K562 (cell line): ENCODE measurements around the gene EIF1B. TPM values are rescaled to one million over a fixed set of nuclear protein-coding genes. Genes with fewer than 3 reads are reported as not detected.

Experiments used
- ATAC-seq: fragments of 200-7000 bp; cut with Tn5 transposase; 3 replicates; pipeline ENCODE4 v1.9.1; 2020; ENCODE audit warnings: moderate library complexity
- BruUV-seq: library from RNA; stranded (reverse); fragments of 400-500 nt; replicated peaks from 2 replicates; lab custom pipeline; 2021; lab: Mats Ljungman, UMichigan
- CTCF ChIA-PET: fragments of 300-600 bp; formaldehyde crosslinking; extraction: SDS; loops from one replicate; lab custom pipeline; 2021; ENCODE audit warnings: low intra/inter-chr PET ratio; lab: Yijun Ruan, JAX
- POLR2A ChIA-PET: fragments of 300-600, 350-650 bp; sonication (Branson Sonifier 250); formaldehyde crosslinking; extraction: SDS; loops from one replicate; lab custom pipeline; 2021; ENCODE audit warnings: antibody characterized with exemption, inconsistent platforms; lab: Yijun Ruan, JAX
- DNase-seq, 4 experiments: peaks; one replicate each; pipeline versions ENCODE4 v3.0.0 to v3.0.0-alpha.2; 2011 to 2018; ENCODE audit warnings: low spot score in 3 of 4, mixed read lengths in 3 of 4; ENCODE audit errors: extremely low read depth in 1 of 4
- FAIRE-seq: peaks from 2 replicates; lab custom pipeline; 2011; peaks lifted over from hg19 to GRCh38; lab: Jason Lieb, UNC
- H2AFZ ChIP-seq: 2 replicates; pipeline ENCODE4 v1.6.0; 2011; ENCODE audit warnings: low read depth, low read length, control low read depth, inconsistent platforms
- H3K27ac ChIP-seq: fragments of 200-600 bp; 3 replicates; pipeline ENCODE4 v1.8.0; 2011; ENCODE audit warnings: low read depth, mild to moderate bottlenecking, control low read depth, inconsistent platforms, low read length, moderate library complexity, mixed read lengths; ENCODE audit errors: extremely low read depth
- H3K27me3 ChIP-seq, 2 experiments: fragments of 300-600 bp in 1 of 2; 2 replicates in 1 of 2; 3 replicates in 1 of 2; pipeline versions ENCODE4 v1.6.0 to v1.8.0; 2011; ENCODE audit warnings: inconsistent platforms in 2 of 2, low read length in 2 of 2, mild to moderate bottlenecking in 1 of 2, mixed read lengths in 1 of 2, moderate library complexity in 1 of 2; ENCODE audit not compliant: control insufficient read depth in 2 of 2, insufficient read depth in 2 of 2
- H3K36me3 ChIP-seq: fragments of 300-600 bp; 3 replicates; pipeline ENCODE4 v1.8.0; 2011; ENCODE audit warnings: mild to moderate bottlenecking, low read length, inconsistent platforms; ENCODE audit not compliant: control insufficient read depth, insufficient read depth
- H3K4me1 ChIP-seq, 2 experiments: fragments of 200-600 bp in 1 of 2; replicated peaks in 1 of 2; 2 replicates in 1 of 2; 3 replicates in 1 of 2; pipeline versions ENCODE4 v1.5.1 to v1.8.0; 2011; ENCODE audit warnings: inconsistent platforms in 2 of 2, low read length in 2 of 2, mild to moderate bottlenecking in 1 of 2, mixed read lengths in 1 of 2, moderate library complexity in 1 of 2; ENCODE audit not compliant: control insufficient read depth in 2 of 2, insufficient read depth in 2 of 2
- H3K4me2 ChIP-seq: 2 replicates; pipeline ENCODE4 v1.6.1; 2011; ENCODE audit warnings: low read length, control low read depth, inconsistent platforms, mixed read lengths; ENCODE audit not compliant: insufficient read depth
- H3K4me3 ChIP-seq: fragments of 200-600 bp; sonication (generic), shearing (Covaris generic); 2 replicates; pipeline ENCODE4 v1.5.1; 2016; ENCODE audit warnings: control low read depth, inconsistent platforms
- H3K79me2 ChIP-seq: fragments of 200-600 bp; 3 replicates; pipeline ENCODE4 v1.8.0; 2011; ENCODE audit warnings: low read length, inconsistent platforms; ENCODE audit not compliant: control insufficient read depth, insufficient read depth
- H3K9ac ChIP-seq, 2 experiments: 2 replicates each; pipeline versions ENCODE4 v1.6.0 to v1.6.1; 2011; ENCODE audit warnings: low read depth in 2 of 2, low read length in 2 of 2, control low read depth in 1 of 2, inconsistent platforms in 1 of 2, mild to moderate bottlenecking in 1 of 2, mixed read lengths in 1 of 2; ENCODE audit not compliant: insufficient read depth in 1 of 2
- H3K9me1 ChIP-seq: one replicate; pipeline ENCODE4 v1.6.0; 2011; ENCODE audit warnings: inconsistent platforms, mild to moderate bottlenecking, low read length, moderate library complexity; ENCODE audit not compliant: control insufficient read depth, insufficient read depth
- H3K9me3 ChIP-seq: replicated peaks from 2 replicates; pipeline ENCODE4 v1.5.1; 2011; ENCODE audit warnings: low read depth, low read length, inconsistent platforms; ENCODE audit not compliant: control insufficient read depth, insufficient read depth
- H4K20me1 ChIP-seq: replicated peaks from 2 replicates; pipeline ENCODE4 v1.6.1; 2011; ENCODE audit warnings: low read length, inconsistent platforms, mixed read lengths; ENCODE audit not compliant: control insufficient read depth, insufficient read depth
- BHLHE40 ChIP-seq: IDR thresholded peaks from 2 replicates; pipeline ENCODE4 v1.6.1; 2011; ENCODE audit warnings: low read length, improper control_type of control experiment
- CREM ChIP-seq: IDR thresholded peaks from 2 replicates; pipeline ENCODE4 v1.6.1; 2014; ENCODE audit warnings: antibody characterized with exemption, low read depth
- FOXP1 ChIP-seq: sonication (generic); formaldehyde crosslinking; IDR thresholded peaks from 2 replicates; pipeline ENCODE4 v1.8.0; 2022; ENCODE audit warnings: mild to moderate bottlenecking, missing genetic modification reagents
- HDAC2 ChIP-seq: fragments of 450-650 bp; IDR thresholded peaks from 2 replicates; pipeline ENCODE4 v1.6.1; 2016; ENCODE audit warnings: mild to moderate bottlenecking
- HMGN3 ChIP-seq: IDR thresholded peaks from 2 replicates; pipeline ENCODE4 v1.6.1; 2011; ENCODE audit warnings: borderline replicate concordance, low read depth, mild to moderate bottlenecking, mixed read lengths, low read length; ENCODE audit not compliant: insufficient read length; ENCODE audit errors: extremely low read depth
- HNRNPLL ChIP-seq: fragments of 200-400 bp; formaldehyde crosslinking; IDR thresholded peaks from 2 replicates; pipeline ENCODE4 v1.6.1; 2017; ENCODE audit warnings: low read length, low read depth, mild to moderate bottlenecking; ENCODE audit not compliant: poor library complexity, severe bottlenecking
- KDM1A ChIP-seq, 2 experiments: fragments of 450-650 bp; IDR thresholded peaks; 2 replicates each; pipeline ENCODE4 v1.6.1; 2016; ENCODE audit warnings: mild to moderate bottlenecking in 2 of 2
- MAZ ChIP-seq, 2 experiments: fragments of 450-650 bp in 1 of 2; sonication (generic) in 1 of 2; formaldehyde crosslinking; IDR thresholded peaks in 1 of 2; conservative IDR thresholded peaks in 1 of 2; 2 replicates each; pipeline versions ENCODE4 v1.4.0 to v1.5.0; 2020; ENCODE audit warnings: mild to moderate bottlenecking in 1 of 2, missing genetic modification reagents in 1 of 2
- NCOR1 ChIP-seq: fragments of 450-650 bp; IDR thresholded peaks from 2 replicates; pipeline ENCODE4 v1.6.1; 2016; ENCODE audit warnings: mild to moderate bottlenecking, moderate library complexity
- NFIX ChIP-seq: fragments of 250-450 bp; sonication (Bioruptor Pico); IDR thresholded peaks from 2 replicates; pipeline ENCODE4 v1.4.0; 2020; ENCODE audit warnings: low read depth, mild to moderate bottlenecking, moderate library complexity
- NR2F6 ChIP-seq: fragments of 450-650 bp; formaldehyde crosslinking; IDR thresholded peaks from 2 replicates; pipeline ENCODE4 v1.4.0; 2020; ENCODE audit warnings: mild to moderate bottlenecking
- NR4A1 ChIP-seq, 2 experiments: fragments of 250-450 bp in 1 of 2; fragments of 450-650 bp in 1 of 2; sonication (Bioruptor Pico) in 1 of 2; IDR thresholded peaks; 2 replicates each; pipeline versions ENCODE4 v1.4.0 to v1.6.1; 2016 to 2020; ENCODE audit warnings: mild to moderate bottlenecking in 2 of 2, missing compliant biosample characterization in 1 of 2, missing genetic modification characterization in 1 of 2, moderate library complexity in 1 of 2
- POLR2A ChIP-seq: fragments of 450-650 bp; conservative IDR thresholded peaks from 2 replicates; pipeline ENCODE4 v1.6.1; 2016
- POLR2AphosphoS5 ChIP-seq: IDR thresholded peaks from 2 replicates; pipeline ENCODE4 v1.6.1; 2011; ENCODE audit warnings: mild to moderate bottlenecking, low read depth, low read length, moderate library complexity; ENCODE audit not compliant: control insufficient read depth, insufficient read depth
- RCOR1 ChIP-seq, 2 experiments: IDR thresholded peaks; 2 replicates each; pipeline ENCODE4 v1.6.1; 2012; ENCODE audit warnings: low read depth in 2 of 2, low read length in 2 of 2, borderline replicate concordance in 1 of 2, improper control_type of control experiment in 1 of 2
- RFX1 ChIP-seq: fragments of 450-650 bp; IDR thresholded peaks from 2 replicates; pipeline ENCODE4 v1.6.1; 2016; ENCODE audit warnings: mild to moderate bottlenecking, moderate library complexity
- SMARCE1 ChIP-seq: fragments of 450-650 bp; IDR thresholded peaks from 2 replicates; pipeline ENCODE4 v1.7.1; 2016; ENCODE audit warnings: mild to moderate bottlenecking
- SRSF3 ChIP-seq: fragments of 200-400 bp; formaldehyde crosslinking; IDR thresholded peaks from 2 replicates; pipeline ENCODE4 v1.6.1; 2016; ENCODE audit warnings: mild to moderate bottlenecking, low read length, moderate library complexity; ENCODE audit not compliant: insufficient read depth
- SUPT5H ChIP-seq: fragments of 450-650 bp; IDR thresholded peaks from 2 replicates; pipeline ENCODE4 v1.6.1; 2016
- ZNF232 ChIP-seq: sonication (generic); formaldehyde crosslinking; IDR thresholded peaks from 2 replicates; pipeline ENCODE4 v1.8.0; 2022; ENCODE audit warnings: mild to moderate bottlenecking, missing genetic modification reagents
- ZNF316 ChIP-seq: fragments of 450-650 bp; IDR thresholded peaks from 2 replicates; pipeline ENCODE4 v1.6.1; 2016
- ZNF324 ChIP-seq: fragments of 250-450 bp; sonication (Bioruptor Pico); IDR thresholded peaks from 2 replicates; pipeline ENCODE4 v1.4.0; 2020; ENCODE audit warnings: mild to moderate bottlenecking
- WGBS: fragments of 100-300 bp; shearing (Covaris generic); methylation state at CpG from one replicate; pipeline ENCODE4 v1.1.6; 2016; ENCODE audit warnings: low coverage, mixed read lengths; ENCODE audit not compliant: insufficient coverage; ENCODE audit errors: missing lambda C conversion rate; 5-methylcytosine and 5-hydroxymethylcytosine counted together
- in situ Hi-C: fragments of 300-500 bp; cut with MboI; formaldehyde crosslinking; loops from 4 replicates; pipeline ENCODE4 v1.15.0; 2018; ENCODE audit warnings: inconsistent platforms, mixed read lengths
- intact Hi-C: fragments of 100-400 bp; cut with micrococcal nuclease; formaldehyde crosslinking; loops from 2 replicates; pipeline ENCODE4 v1.14.2; 2022
- polyA plus RNA-seq, 8 experiments: library from polyadenylated mRNA; depleted of rRNA in 4 of 8; stranded (reverse) in 5 of 8; unstranded in 3 of 8; fragments of >200 nt; fragmentation: Nextera tagmentation in 2 of 8; fragmentation: Illumina TruSeq in 1 of 8; extraction: Ambion mirVana in 2 of 8; extraction: Trizol in 1 of 8; gene quantifications; 2 replicates each; pipeline versions ENCODE4 v1.2.1 to v1.2.3, GENCODE V29; 2011 to 2014; ENCODE audit warnings: inconsistent platforms in 1 of 8, missing spikeins in 1 of 8
- total RNA-seq, 7 experiments: library from RNA; depleted of rRNA in 6 of 7; stranded (reverse); fragments of >200 nt in 6 of 7; fragmentation: Illumina TruSeq in 2 of 7; extraction: Trizol in 2 of 7; gene quantifications; 2 replicates each; pipeline versions ENCODE4 v1.2.1 to v1.2.3, GENCODE V29; 2011 to 2021; ENCODE audit warnings: low replicate concordance in 1 of 7
- TF ChIP-seq, protein P1 (sequence below): fragments of 250-450 bp; sonication (Bioruptor Pico); IDR thresholded peaks from 2 replicates; pipeline ENCODE4 v1.9.0; 2021; ENCODE audit warnings: mild to moderate bottlenecking

Gene EIF1B
- total and polyA plus RNA-seq, 9 of the 15 experiments (the other 6 are each of a cell fraction or from before 2014, with no cell fraction given), result 18.1 to 184 (median 78.9) TPM

DNA sequence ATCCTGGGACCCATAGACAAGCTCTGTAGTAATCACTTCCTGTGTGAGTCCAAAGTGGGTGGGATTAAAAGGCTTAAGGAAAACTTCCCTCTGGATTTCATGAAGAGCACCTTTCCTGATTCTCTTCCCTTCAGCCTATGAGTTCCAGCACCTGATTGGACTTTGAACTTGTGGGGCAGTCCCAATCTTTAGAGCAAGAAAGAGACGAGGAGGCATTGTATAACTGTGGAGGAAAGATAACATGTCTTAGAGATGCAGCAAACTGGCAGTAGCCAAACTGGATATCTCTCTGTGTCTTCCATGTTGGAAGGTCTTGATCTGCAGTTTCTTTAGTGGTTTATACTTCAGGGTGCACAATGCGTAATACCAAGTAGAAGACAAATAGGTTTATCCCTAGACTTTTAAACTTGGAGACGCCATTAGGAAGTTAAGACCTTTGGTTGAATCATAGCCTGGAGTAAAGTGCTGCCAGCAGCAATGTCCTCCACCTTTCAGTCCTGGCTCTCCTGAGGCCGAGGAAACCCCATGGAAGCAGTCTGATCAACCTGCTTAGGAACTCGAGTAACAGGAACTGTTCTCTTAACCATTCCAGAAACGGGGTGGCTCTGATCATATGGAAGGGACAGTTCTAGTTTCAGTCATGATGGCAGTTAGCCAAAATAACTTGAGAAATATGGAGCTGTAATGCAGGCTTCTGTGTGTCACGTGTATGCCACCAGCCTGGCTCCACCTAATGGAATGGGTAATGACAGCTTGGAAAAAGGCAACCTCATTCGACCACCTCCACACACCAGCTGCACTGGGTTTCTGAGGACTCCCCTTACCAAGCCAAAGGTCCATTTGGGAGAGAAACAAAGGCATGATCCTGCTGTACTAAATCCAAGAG is 4.7 kb downstream of the EIF1B start:
- in situ Hi-C loops (no loop called here), intact Hi-C loops (loop anchor here (5.0 to 10.0 kb wide), 5 partner anchors 72 to 769 kb away; no protein-coding TSS in a partner anchor)
- Histone ChIP-seq H3K27ac (peak overlapping the region; percentile 50), H3K4me2 (peak overlapping the region; percentile 17; the same call in 1 of the 2 replicates), H3K9me1 (no peaks in the 10 kb centered on the region), H3K27me3 (no peaks in the 10 kb centered on the region), H3K9ac (peak overlapping the region in 1 of 2 experiments; percentile 11; a peak in 2 of 4 replicates), H4K20me1 (peaks cover 3% of the 10 kb centered on the region), H3K36me3 (peaks cover 41% of the 10 kb centered on the region), H3K79me2 (peaks cover 31% of the 10 kb centered on the region), H3K4me1 (peaks cover 8 to 33% of the 10 kb centered on the region in 2 experiments), H3K9me3 (no peaks in the 10 kb centered on the region), H3K4me3 (no peak overlapping the region), H2AFZ (peak overlapping the region; percentile 34; the same call in 1 of the 2 replicates)
- ATAC-seq (peak; percentile 14), FAIRE-seq (peak; percentile 59), DNase-seq (peak in 2 of 4 experiments; percentile 51 to 65)
- CTCF ChIA-PET, result interaction anchor here (5.3 kb wide), 1 partner anchor 123 kb away, joined by 90 read pairs; no protein-coding TSS in a partner anchor
- POLR2A ChIA-PET, result interaction anchor here (0.6 to 3.9 kb wide), 10 partner anchors 10 to 742 kb away, joined by 3 to 35 read pairs (median 3); partner anchors contain the start of gene ZNF621
- no TSS peak for BruUV-seq
- 32% methylated on average over 8 of the region's 8 CpGs for WGBS
- TF ChIP-seq MAZ (CRISPR knock-in tag; conservative IDR thresholded peaks at IDR 0.05 in 1 of 2, IDR thresholded peaks at IDR 0.05 in 1 of 2) (peak in 1 of 2 experiments; percentile 46; a peak in 1 of 4 replicates), CREM (no peak), NR4A1 (CRISPR knock-in tag; IDR thresholded peaks at IDR 0.05) (no peak), NR4A1 (tag; IDR thresholded peaks at IDR 0.05) (peak; percentile 65; the same call in 1 of the 2 replicates), NR2F6 (CRISPR knock-in tag) (peak; percentile 6; the same call in 1 of the 2 replicates), HNRNPLL (no peak), SUPT5H (0 out of 2 replicates have a peak, but pooled peaks have one; percentile 26), RCOR1 (IDR thresholded peaks at IDR 0.05; ENCODE audit: borderline replicate concordance in 1 of 2, low read depth in 2 of 2, low read length in 2 of 2) (0 out of 4 replicates have a peak, but pooled peaks of 1 of the 2 experiments have one; percentile 24), ZNF232 (no peak), NFIX (no peak), RFX1 (0 out of 2 replicates have a peak, but pooled peaks have one; percentile 2), FOXP1 (CRISPR knock-in tag) (no peak), POLR2A (peak; percentile 52; the same call in 1 of the 2 replicates), BHLHE40 (peak; percentile 81), HMGN3 (no peak), SRSF3 (no peak), ZNF316 (no peak), POLR2AphosphoS5 (peak; percentile 52; the same call in 1 of the 2 replicates), HDAC2 (0 out of 2 replicates have a peak, but pooled peaks have one; percentile 43), KDM1A (IDR thresholded peaks at IDR 0.05) (no peak), NCOR1 (peak; percentile 58; the same call in 1 of the 2 replicates), SMARCE1 (no peak; the same call in 1 of the 2 replicates), ZNF324 (CRISPR knock-in tag) (peak; percentile 33; the same call in 1 of the 2 replicates)
- TF ChIP-seq, protein P1, sequence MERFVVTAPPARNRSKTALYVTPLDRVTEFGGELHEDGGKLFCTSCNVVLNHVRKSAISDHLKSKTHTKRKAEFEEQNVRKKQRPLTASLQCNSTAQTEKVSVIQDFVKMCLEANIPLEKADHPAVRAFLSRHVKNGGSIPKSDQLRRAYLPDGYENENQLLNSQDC (CRISPR knock-in tag), result 0 out of 2 replicates have a peak, but pooled peaks have one; percentile 12
